Activated T-cell treated with anti-CD3 and anti-CD28 coated beads, Interleukin-2, amount 50 U/mL, for 72 hours (primary cell): Measurements from ENCODE around the gene MMP8. TPM values are rescaled to one million over a fixed set of nuclear protein-coding genes. Genes with fewer than 3 reads are reported as not detected.
"Not testable (repeated sequence)": the region's sequence is repeated elsewhere in the genome, so short reads cannot be mapped to it uniquely, and the experiment has no call there.

Experiments
- ATAC-seq, 2 donors: fragments of 150-1000 bp; cut with Tn5 transposase; replicated peaks in 1 of 2; 2 replicates each; pipeline ENCODE4 v1.10.0; 2021; ENCODE audit warnings: moderate library complexity in 2 of 2, mild to moderate bottlenecking in 1 of 2
- DNase-seq, 2 donors: peaks; one replicate each; pipeline ENCODE4 v3.0.0; 2021 to 2022; ENCODE audit warnings: mixed read lengths in 1 of 2
- H3K27ac Mint-ChIP-seq: one replicate; pipeline ENCODE4 v1.8.0; 2022; ENCODE audit warnings: mild to moderate bottlenecking, moderate library complexity, mixed read lengths
- H3K27me3 Mint-ChIP-seq: one replicate; pipeline ENCODE4 v1.8.0; 2022; ENCODE audit warnings: low read depth, mixed read lengths
- H3K36me3 Mint-ChIP-seq, 2 donors: one replicate each; pipeline ENCODE4 v1.8.0; 2022; ENCODE audit warnings: mixed read lengths in 2 of 2, mild to moderate bottlenecking in 1 of 2; ENCODE audit not compliant: insufficient read depth in 2 of 2
- H3K4me1 Mint-ChIP-seq: one replicate; pipeline ENCODE4 v1.8.0; 2022; ENCODE audit warnings: low read depth, mixed read lengths
- H3K4me3 Mint-ChIP-seq, 2 donors: one replicate each; pipeline ENCODE4 v1.8.0; 2022; ENCODE audit warnings: mild to moderate bottlenecking in 2 of 2, mixed read lengths in 2 of 2, moderate library complexity in 2 of 2
- H3K9me3 Mint-ChIP-seq, 2 donors: one replicate each; pipeline ENCODE4 v1.8.0; 2022; ENCODE audit warnings: mixed read lengths in 2 of 2
- total RNA-seq, 2 donors: library from RNA; stranded (reverse); gene quantifications; one replicate each; pipeline ENCODE4 v1.2.3, GENCODE V29; 2022

MMP8 gene
- total RNA-seq, 2 donors from 2014 or later, result not detected

- not testable (repeated sequence) for ATAC-seq, DNase-seq, H3K27me3 Mint-ChIP-seq, H3K4me1 Mint-ChIP-seq, H3K36me3 Mint-ChIP-seq, H3K4me3 Mint-ChIP-seq
- H3K27ac Mint-ChIP-seq, result peak overlapping the region; percentile 30
- H3K9me3 Mint-ChIP-seq, result peaks cover 7 to 10% of the 10 kb centered on the region in 2 donors
Measured at GRCh38 chr11:102746746-102747578, 22.2 kb upstream of the MMP8 start.

- Mint-ChIP-seq H3K4me3 (no peak overlapping the region), H3K27ac (no peak overlapping the region), H3K36me3 (no peaks in the 10 kb centered on the region), H3K27me3 (no peaks in the 10 kb centered on the region), H3K9me3 (peaks cover 0 to 1% of the 10 kb centered on the region in 2 donors), H3K4me1 (no peaks in the 10 kb centered on the region)
- DNase-seq (no peak), ATAC-seq (no peak)
Measured at GRCh38 chr11:102734650-102735049, 9.9 kb upstream of the MMP8 start.

GRCh38 chr11:102733232-102733875 is 8.6 kb upstream of the MMP8 start:
- Mint-ChIP-seq H3K27me3 (no peaks in the 10 kb centered on the region), H3K36me3 (no peaks in the 10 kb centered on the region), H3K9me3 (no peaks in the 10 kb centered on the region), H3K4me3 (no peak overlapping the region), H3K4me1 (no peaks in the 10 kb centered on the region), H3K27ac (no peak overlapping the region)
- peak; percentile 68 to 72 for DNase-seq
- peak; percentile 77 to 80 for ATAC-seq

GRCh38 chr11:102730944-102731343 is 6.2 kb upstream of the MMP8 start:
- not testable (repeated sequence) for DNase-seq, H3K9me3 Mint-ChIP-seq, H3K27me3 Mint-ChIP-seq, H3K4me3 Mint-ChIP-seq, H3K27ac Mint-ChIP-seq, ATAC-seq, H3K4me1 Mint-ChIP-seq, H3K36me3 Mint-ChIP-seq

- no peaks in the 10 kb centered on the region for H3K36me3 Mint-ChIP-seq
- no peaks in the 10 kb centered on the region for H3K4me1 Mint-ChIP-seq
- no peak overlapping the region for H3K27ac Mint-ChIP-seq
- H3K9me3 Mint-ChIP-seq, result no peaks in the 10 kb centered on the region
- ATAC-seq (no peak), DNase-seq (no peak)
- H3K27me3 Mint-ChIP-seq, result no peaks in the 10 kb centered on the region
- H3K4me3 Mint-ChIP-seq, result no peak overlapping the region
Measured at GRCh38 chr11:102729849-102730815, 5.4 kb upstream of the MMP8 start.

- H3K27me3 Mint-ChIP-seq, result no peaks in the 10 kb centered on the region
- H3K4me1 Mint-ChIP-seq, result no peaks in the 10 kb centered on the region
- no peak overlapping the region for H3K27ac Mint-ChIP-seq
- ATAC-seq (peak in 1 of 2 donors; percentile 32), DNase-seq (no peak)
- H3K36me3 Mint-ChIP-seq, result no peaks in the 10 kb centered on the region
- no peak overlapping the region for H3K4me3 Mint-ChIP-seq
- no peaks in the 10 kb centered on the region for H3K9me3 Mint-ChIP-seq
Measured at GRCh38 chr11:102727890-102728289, 3.1 kb upstream of the MMP8 start.

GRCh38 chr11:102722821-102723220 is 1.9 kb downstream of the MMP8 start:
- Mint-ChIP-seq H3K27me3 (no peaks in the 10 kb centered on the region), H3K36me3 (no peaks in the 10 kb centered on the region), H3K4me3 (no peak overlapping the region), H3K9me3 (no peaks in the 10 kb centered on the region), H3K27ac (no peak overlapping the region), H3K4me1 (no peaks in the 10 kb centered on the region)
- DNase-seq, result no peak
- no peak for ATAC-seq

- no peak for ATAC-seq
Measured at GRCh38 chr11:102719620-102720277, 5.0 kb downstream of the MMP8 start.

GRCh38 chr11:102717280-102717679 is 7.5 kb downstream of the MMP8 start:
- peaks cover 9% of the 10 kb centered on the region for H3K27me3 Mint-ChIP-seq
- H3K4me1 Mint-ChIP-seq, result no peaks in the 10 kb centered on the region
- DNase-seq (no peak), ATAC-seq (no peak)
- no peaks in the 10 kb centered on the region for H3K36me3 Mint-ChIP-seq
- no peak overlapping the region for H3K27ac Mint-ChIP-seq
- H3K9me3 Mint-ChIP-seq, result no peaks in the 10 kb centered on the region
- no peak overlapping the region for H3K4me3 Mint-ChIP-seq

More at GRCh38 chr11:102719620-102720277, 5.0 kb downstream of the MMP8 start:
- Mint-ChIP-seq H3K4me1 (no peaks in the 10 kb centered on the region), H3K27me3 (no peaks in the 10 kb centered on the region), H3K9me3 (no peaks in the 10 kb centered on the region), H3K36me3 (no peaks in the 10 kb centered on the region), H3K27ac (no peak overlapping the region), H3K4me3 (no peak overlapping the region)
- DNase-seq, result no peak

- H3K27me3 Mint-ChIP-seq, result peaks cover 10% of the 10 kb centered on the region
- no peaks in the 10 kb centered on the region for H3K9me3 Mint-ChIP-seq
- ATAC-seq (no peak), DNase-seq (no peak)
- H3K27ac Mint-ChIP-seq, result no peak overlapping the region
- no peak overlapping the region for H3K4me3 Mint-ChIP-seq
- H3K4me1 Mint-ChIP-seq, result no peaks in the 10 kb centered on the region
- H3K36me3 Mint-ChIP-seq, result no peaks in the 10 kb centered on the region
Measured at GRCh38 chr11:102716527-102716926, 8.2 kb downstream of the MMP8 start.

GRCh38 chr11:102712137-102712536 is 12.6 kb downstream of the MMP8 start:
- H3K9me3 Mint-ChIP-seq, result no peaks in the 10 kb centered on the region
- DNase-seq (no peak), ATAC-seq (no peak)
- H3K27me3 Mint-ChIP-seq, result peaks cover 15% of the 10 kb centered on the region
- H3K4me1 Mint-ChIP-seq, result no peaks in the 10 kb centered on the region
- H3K36me3 Mint-ChIP-seq, result no peaks in the 10 kb centered on the region
- no peak overlapping the region for H3K27ac Mint-ChIP-seq
- H3K4me3 Mint-ChIP-seq, result no peak overlapping the region

- H3K27me3 Mint-ChIP-seq, result peaks cover 15% of the 10 kb centered on the region
- no peak overlapping the region for H3K4me3 Mint-ChIP-seq
- no peaks in the 10 kb centered on the region for H3K4me1 Mint-ChIP-seq
- H3K27ac Mint-ChIP-seq, result no peak overlapping the region
- no peaks in the 10 kb centered on the region for H3K9me3 Mint-ChIP-seq
- ATAC-seq, result no peak
- H3K36me3 Mint-ChIP-seq, result no peaks in the 10 kb centered on the region
- no peak for DNase-seq
Measured at GRCh38 chr11:102709201-102709945, 15.4 kb downstream of the MMP8 start.
